HG02798 (cell line): Measurements from ENCODE around the gene EBP.

Experiments used
- ATAC-seq: cut with Tn5 transposase; IDR thresholded peaks from one replicate; pipeline ENCODE4 v1.9.1; 2021; ENCODE audit warnings: mild to moderate bottlenecking; ENCODE audit not compliant: unreplicated experiment, poor library complexity

Gene EBP

GRCh38 chrX:48573690-48574269, 52.2 kb downstream of the EBP start:
- no peak for ATAC-seq

- peak; percentile 94 for ATAC-seq
These were observed 53.0 kb downstream of the EBP start, which contains the start of gene RBM3 for GRCh38 chrX:48574270-48575266. TSS of gene RBM3 (plus strand) at chrX:48574484. CDS start at chrX:48575181, 697 bp downstream.

GRCh38 chrX:48575642-48576041, 54.0 kb downstream of the EBP start:
- ATAC-seq: no peak

GRCh38 chrX:48576108-48576507, 54.5 kb downstream of the EBP start:
- no peak for ATAC-seq
